Activated naive CD8-positive, alpha-beta T cell treated with anti-CD3 and anti-CD28 coated beads, Interleukin-2, amount 50 U/mL, for 24 hours (primary cell): Measurements from ENCODE around the gene CPT1C.

Source experiments
- ATAC-seq: fragments of 150-1000 bp; cut with Tn5 transposase; one replicate; pipeline ENCODE4 v1.10.0; 2021
- DNase-seq: peaks from one replicate; pipeline ENCODE4 v3.0.0; 2021
- H3K27ac Mint-ChIP-seq: one replicate; pipeline ENCODE4 v1.8.0; 2021; ENCODE audit warnings: mild to moderate bottlenecking, mixed read lengths
- H3K27me3 Mint-ChIP-seq: one replicate; pipeline ENCODE4 v1.8.0; 2021; ENCODE audit warnings: mixed read lengths
- H3K36me3 Mint-ChIP-seq: one replicate; pipeline ENCODE4 v1.8.0; 2021; ENCODE audit warnings: low read depth, mixed read lengths
- H3K4me1 Mint-ChIP-seq: one replicate; pipeline ENCODE4 v1.8.0; 2021; ENCODE audit warnings: mixed read lengths
- H3K4me3 Mint-ChIP-seq: one replicate; pipeline ENCODE4 v1.8.0; 2021; ENCODE audit warnings: mild to moderate bottlenecking, moderate library complexity, mixed read lengths
- H3K9me3 Mint-ChIP-seq: one replicate; pipeline ENCODE4 v1.8.0; 2021; ENCODE audit warnings: mixed read lengths

Gene CPT1C

DNA sequence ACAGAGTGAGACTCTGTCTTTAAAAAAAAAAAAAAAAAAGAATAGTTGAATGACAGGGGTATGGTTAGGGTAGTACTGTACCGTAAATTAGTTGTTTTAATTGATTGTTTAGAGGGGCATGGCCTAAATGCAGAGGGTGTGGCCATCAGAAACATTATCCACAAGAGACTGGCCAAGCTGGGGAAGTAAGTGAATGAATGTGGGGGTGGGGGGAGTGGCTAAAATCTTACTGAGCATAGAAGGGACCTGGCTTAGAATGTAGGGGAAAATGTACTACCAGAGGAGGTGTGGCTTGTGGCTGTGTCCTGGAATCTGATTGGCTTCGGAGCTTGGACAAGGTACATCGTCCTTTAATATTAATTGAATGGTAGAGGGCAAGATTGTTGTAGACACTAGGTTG is 21.4 kb upstream of the CPT1C start:
- no peak for ATAC-seq
- DNase-seq = no peak
- Mint-ChIP-seq H3K36me3 (peaks cover 15% of the 10 kb centered on the region), H3K27me3 (peaks cover 2% of the 10 kb centered on the region), H3K4me3 (no peak overlapping the region), H3K27ac (no peak overlapping the region), H3K4me1 (peaks cover 26% of the 10 kb centered on the region), H3K9me3 (no peaks in the 10 kb centered on the region)

- Mint-ChIP-seq H3K9me3 (no peaks in the 10 kb centered on the region), H3K27me3 (no peaks in the 10 kb centered on the region), H3K27ac (peak overlapping the region; percentile 16), H3K36me3 (peaks cover 13% of the 10 kb centered on the region), H3K4me3 (no peak overlapping the region), H3K4me1 (peaks cover 24% of the 10 kb centered on the region)
- peak; percentile 85 for DNase-seq
- peak; percentile 10 for ATAC-seq
These were observed 18.6 kb upstream of the CPT1C start for GRCh38 chr19:49672131-49672919.

DNA sequence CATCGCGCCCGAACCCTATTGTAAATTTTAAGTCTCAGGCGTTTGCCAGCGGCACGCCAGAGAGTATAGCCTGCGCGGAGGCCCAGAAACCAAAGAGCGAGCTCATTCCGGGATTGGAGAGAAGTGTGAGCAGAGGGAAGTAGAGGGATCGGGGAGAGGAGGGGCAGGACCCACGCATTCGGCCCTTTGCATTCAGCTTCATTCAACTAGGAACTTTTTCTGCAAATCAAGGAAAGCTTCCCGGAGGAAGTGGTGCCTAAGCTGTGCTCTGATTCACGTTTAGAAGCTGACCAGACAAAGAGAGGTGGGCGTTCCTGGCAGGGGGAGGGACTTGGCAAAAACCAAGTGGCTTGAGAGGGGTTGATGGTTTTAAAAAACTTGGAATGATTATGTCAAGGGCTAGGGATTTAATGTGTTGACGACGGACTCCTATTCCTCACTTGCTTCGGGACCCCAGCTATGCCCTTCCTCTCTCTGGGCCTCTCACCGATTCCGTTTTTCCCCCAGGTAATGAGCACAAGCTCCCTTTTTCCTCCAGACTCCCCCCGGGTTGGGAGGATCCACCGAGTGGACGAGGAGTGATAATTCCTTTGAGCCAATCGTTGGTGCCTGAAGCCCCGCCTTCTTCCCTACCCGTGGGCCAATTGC is 14.7 kb upstream of the CPT1C start:
- ATAC-seq (no peak), DNase-seq (no peak)
- H3K27me3 Mint-ChIP-seq = no peaks in the 10 kb centered on the region
- H3K36me3 Mint-ChIP-seq = peaks cover 26% of the 10 kb centered on the region
- peak overlapping the region; percentile 98 for H3K4me3 Mint-ChIP-seq
- H3K9me3 Mint-ChIP-seq = no peaks in the 10 kb centered on the region
- H3K27ac Mint-ChIP-seq = peak overlapping the region; percentile 95
- H3K4me1 Mint-ChIP-seq = peaks cover 52% of the 10 kb centered on the region

DNA sequence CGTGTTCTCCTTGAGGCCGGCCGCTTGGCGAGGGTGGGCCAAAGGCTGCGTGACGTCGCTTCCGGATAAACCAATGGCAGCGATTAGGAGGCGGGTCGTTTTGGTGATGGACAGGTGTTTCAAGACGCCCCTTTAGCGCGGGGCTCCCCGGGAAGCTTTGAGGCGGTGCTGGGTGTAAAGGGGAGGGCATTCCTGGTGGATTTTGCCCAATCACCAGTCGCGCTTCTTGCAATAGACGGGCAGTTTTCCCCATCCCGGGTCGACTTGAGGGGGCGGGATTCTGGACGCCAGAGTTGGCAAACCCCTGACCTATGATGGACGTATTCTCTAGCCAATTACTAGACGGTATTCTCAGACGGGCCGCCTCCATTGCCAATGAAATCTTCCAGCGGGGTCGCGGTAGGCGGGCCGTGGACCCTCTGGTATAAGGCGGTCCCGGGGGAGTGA is 14.1 kb upstream of the CPT1C start:
- peak overlapping the region; percentile 98 for H3K4me3 Mint-ChIP-seq
- H3K27me3 Mint-ChIP-seq = no peaks in the 10 kb centered on the region
- H3K4me1 Mint-ChIP-seq = peaks cover 52% of the 10 kb centered on the region
- peak overlapping the region; percentile 95 for H3K27ac Mint-ChIP-seq
- peak; percentile 98 for DNase-seq
- peak; percentile 76 for ATAC-seq
- H3K36me3 Mint-ChIP-seq = peaks cover 29% of the 10 kb centered on the region
- H3K9me3 Mint-ChIP-seq = no peaks in the 10 kb centered on the region

DNA sequence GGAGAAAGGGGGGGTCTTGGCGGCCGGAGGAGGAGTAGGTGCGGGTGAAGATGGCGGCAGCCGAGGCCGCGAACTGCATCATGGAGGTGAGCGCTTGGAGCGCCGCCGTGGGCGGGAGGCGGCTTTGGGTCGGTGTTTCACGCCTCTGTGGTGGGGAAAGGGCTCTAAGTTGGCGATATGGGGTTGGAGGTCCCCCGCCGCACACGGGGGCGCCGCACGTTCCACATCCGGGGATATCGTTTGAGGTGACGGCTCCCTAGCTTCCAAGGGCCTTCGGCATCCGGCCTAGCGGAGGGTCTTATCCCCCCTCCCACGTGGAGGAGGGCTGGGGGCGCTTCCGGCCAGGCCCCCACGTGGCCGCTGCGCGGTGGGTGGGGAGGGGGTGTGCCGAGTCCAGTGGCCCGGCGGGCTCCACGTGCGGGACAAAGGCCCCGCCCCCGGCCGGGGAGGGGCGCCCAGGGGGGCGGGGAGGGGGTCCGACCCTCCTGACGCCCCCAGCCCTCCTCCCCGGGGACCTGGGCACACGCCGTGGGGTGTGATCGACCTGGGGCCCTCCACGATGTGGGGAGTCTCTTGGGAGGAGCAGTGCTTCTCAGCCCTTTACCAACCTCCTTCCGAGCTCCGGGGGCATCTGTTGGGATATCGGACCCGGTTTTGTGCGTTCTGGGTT is 13.6 kb upstream of the CPT1C start, which contains the start of gene PRMT1:
Gene PRMT1 (plus strand): TSS at position 41 of the 670 bp plus-strand sequence. CDS start 10 bp downstream, at position 51.
- no peaks in the 10 kb centered on the region for H3K9me3 Mint-ChIP-seq
- no peaks in the 10 kb centered on the region for H3K27me3 Mint-ChIP-seq
- H3K4me1 Mint-ChIP-seq = peaks cover 52% of the 10 kb centered on the region
- DNase-seq (peak; percentile 56), ATAC-seq (no peak)
- peak within 1 kb of the TSS; percentile 98 for H3K4me3 Mint-ChIP-seq
- H3K27ac Mint-ChIP-seq = peak within 1 kb of the TSS; percentile 95
- peaks cover 34% of the 10 kb centered on the region for H3K36me3 Mint-ChIP-seq

- no peaks in the 10 kb centered on the region for H3K9me3 Mint-ChIP-seq
- peak overlapping the region; percentile 98 for H3K4me3 Mint-ChIP-seq
- peaks cover 53% of the 10 kb centered on the region for H3K4me1 Mint-ChIP-seq
These were observed 12.8 kb upstream of the CPT1C start for GRCh38 chr19:49677901-49678674.

GRCh38 chr19:49678985-49679770 is 11.7 kb upstream of the CPT1C start:
- DNase-seq (no peak), ATAC-seq (no peak)
- H3K27ac Mint-ChIP-seq = no peak overlapping the region
- H3K9me3 Mint-ChIP-seq = no peaks in the 10 kb centered on the region
- peaks cover 50% of the 10 kb centered on the region for H3K4me1 Mint-ChIP-seq
- peaks cover 44% of the 10 kb centered on the region for H3K36me3 Mint-ChIP-seq
- peak overlapping the region; percentile 98 for H3K4me3 Mint-ChIP-seq
- no peaks in the 10 kb centered on the region for H3K27me3 Mint-ChIP-seq

More at GRCh38 chr19:49677901-49678674, 12.8 kb upstream of the CPT1C start:
- Mint-ChIP-seq H3K27ac (peak overlapping the region; percentile 93), H3K27me3 (no peaks in the 10 kb centered on the region), H3K36me3 (peaks cover 38% of the 10 kb centered on the region)
- peak; percentile 83 for DNase-seq
- peak; percentile 30 for ATAC-seq

DNA sequence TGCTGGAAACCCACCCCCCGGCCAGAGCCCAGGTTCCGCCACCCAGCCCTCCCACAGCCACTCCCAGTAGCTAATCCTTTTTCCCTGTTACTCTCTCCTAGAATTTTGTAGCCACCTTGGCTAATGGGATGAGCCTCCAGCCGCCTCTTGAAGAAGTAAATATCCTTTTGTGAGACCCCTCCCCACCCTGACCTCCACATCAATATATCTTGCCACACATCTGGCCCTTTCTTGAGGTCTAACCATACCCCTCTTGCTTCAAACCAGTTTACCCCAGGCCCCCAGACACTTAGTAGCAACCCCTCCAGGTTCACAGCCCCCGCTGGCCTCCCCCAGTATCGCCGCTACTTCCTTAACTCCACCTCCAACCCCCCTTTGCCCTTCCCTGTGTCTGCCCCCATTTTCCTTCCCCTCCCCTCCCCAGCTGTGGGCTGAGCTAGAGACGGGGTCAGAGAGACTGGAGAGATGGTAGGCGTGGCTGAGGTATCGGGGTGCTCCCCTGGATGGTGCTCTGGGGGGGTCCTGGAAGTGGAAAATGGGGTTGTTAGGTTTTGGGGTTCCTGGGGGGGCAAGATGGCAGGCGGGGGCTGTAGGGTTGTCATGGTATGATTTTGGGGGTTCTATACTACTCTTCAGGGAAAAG is 11.0 kb upstream of the CPT1C start:
- Mint-ChIP-seq H3K36me3 (peaks cover 46% of the 10 kb centered on the region), H3K9me3 (no peaks in the 10 kb centered on the region), H3K27ac (peak overlapping the region; percentile 75), H3K27me3 (no peaks in the 10 kb centered on the region), H3K4me3 (peak overlapping the region; percentile 64), H3K4me1 (peaks cover 50% of the 10 kb centered on the region)
- DNase-seq = no peak
- ATAC-seq = no peak

DNA sequence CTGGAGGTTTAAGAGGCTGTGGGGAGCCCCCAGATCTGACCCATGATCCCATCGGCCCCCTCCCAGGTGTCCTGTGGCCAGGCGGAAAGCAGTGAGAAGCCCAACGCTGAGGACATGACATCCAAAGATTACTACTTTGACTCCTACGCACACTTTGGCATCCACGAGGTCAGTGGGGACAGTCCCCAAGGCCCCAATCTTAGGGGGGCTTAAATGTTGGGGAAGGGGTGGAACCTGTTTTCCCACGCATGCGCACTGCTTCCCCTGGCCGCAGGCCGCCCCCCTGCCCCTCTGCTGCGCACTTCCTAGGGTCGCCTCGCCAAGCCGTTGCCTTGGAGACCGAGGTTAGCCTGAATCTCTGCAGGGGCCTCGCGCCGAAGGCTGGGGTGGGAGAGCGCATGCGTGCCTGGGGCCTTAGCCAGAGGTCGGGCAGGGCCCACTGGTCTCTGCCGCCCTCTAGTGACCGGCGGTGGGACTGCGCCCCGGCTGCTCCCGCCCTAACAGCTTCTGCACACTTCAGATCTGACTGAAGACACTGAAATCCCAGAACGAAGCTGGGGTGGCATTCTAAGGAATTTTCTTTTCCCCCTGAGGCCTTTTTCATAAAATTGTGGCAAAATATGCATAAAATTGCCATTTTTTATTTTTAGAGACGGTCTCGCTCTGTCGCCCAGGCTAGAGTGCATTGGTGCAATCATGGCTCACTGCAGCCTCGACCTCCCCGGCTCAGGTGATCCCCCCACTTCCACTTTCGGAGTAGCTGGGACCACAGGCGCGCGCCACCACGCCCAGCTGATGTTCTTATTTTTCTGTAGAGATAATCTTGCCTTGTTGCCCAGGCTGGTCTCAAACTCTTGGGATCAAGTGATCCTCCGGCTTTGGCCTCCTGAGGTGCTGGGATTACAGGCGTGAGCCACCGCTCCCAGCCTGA is 10.2 kb upstream of the CPT1C start:
- Mint-ChIP-seq H3K36me3 (peaks cover 54% of the 10 kb centered on the region), H3K9me3 (no peaks in the 10 kb centered on the region), H3K4me3 (peak overlapping the region; percentile 64), H3K27me3 (no peaks in the 10 kb centered on the region), H3K27ac (peak overlapping the region; percentile 75), H3K4me1 (peaks cover 54% of the 10 kb centered on the region)
- ATAC-seq (peak; percentile 5), DNase-seq (peak; percentile 99)

GRCh38 chr19:49681830-49682229 is 9.1 kb upstream of the CPT1C start:
- DNase-seq (no peak), ATAC-seq (no peak)
- H3K4me3 Mint-ChIP-seq = no peak overlapping the region
- H3K36me3 Mint-ChIP-seq = peaks cover 56% of the 10 kb centered on the region
- peaks cover 47% of the 10 kb centered on the region for H3K4me1 Mint-ChIP-seq
- no peak overlapping the region for H3K27ac Mint-ChIP-seq
- no peaks in the 10 kb centered on the region for H3K27me3 Mint-ChIP-seq
- H3K9me3 Mint-ChIP-seq = no peaks in the 10 kb centered on the region

GRCh38 chr19:49682274-49682673 is 8.6 kb upstream of the CPT1C start:
- H3K4me3 Mint-ChIP-seq = no peak overlapping the region
- H3K36me3 Mint-ChIP-seq = peaks cover 58% of the 10 kb centered on the region
- no peak overlapping the region for H3K27ac Mint-ChIP-seq
- H3K4me1 Mint-ChIP-seq = peaks cover 44% of the 10 kb centered on the region
- H3K27me3 Mint-ChIP-seq = no peaks in the 10 kb centered on the region
- ATAC-seq (no peak), DNase-seq (no peak)
- no peaks in the 10 kb centered on the region for H3K9me3 Mint-ChIP-seq

- no peaks in the 10 kb centered on the region for H3K9me3 Mint-ChIP-seq
- H3K27ac Mint-ChIP-seq = no peak overlapping the region
- peaks cover 57% of the 10 kb centered on the region for H3K36me3 Mint-ChIP-seq
- ATAC-seq (no peak), DNase-seq (no peak)
- peaks cover 40% of the 10 kb centered on the region for H3K4me1 Mint-ChIP-seq
- peak overlapping the region; percentile 26 for H3K4me3 Mint-ChIP-seq
- no peaks in the 10 kb centered on the region for H3K27me3 Mint-ChIP-seq
These were observed 7.1 kb upstream of the CPT1C start for GRCh38 chr19:49683814-49684250.
